Osteocyte (in vitro differentiated cells): Measurements from ENCODE around the gene RBP3. TPM values are rescaled to one million over a fixed set of nuclear protein-coding genes. Genes with fewer than 3 reads are reported as not detected.

Experiments
- DNase-seq: peaks from one replicate; pipeline ENCODE4 v3.0.0; 2021; ENCODE audit warnings: mixed read lengths; ENCODE audit not compliant: unreplicated experiment; ENCODE audit errors: extremely low spot score
- H3K27ac Mint-ChIP-seq: one replicate; pipeline ENCODE4 v1.8.0; 2021; ENCODE audit warnings: mild to moderate bottlenecking, mixed read lengths; ENCODE audit not compliant: unreplicated experiment
- H3K27me3 Mint-ChIP-seq: one replicate; pipeline ENCODE4 v1.8.0; 2021; ENCODE audit warnings: mixed read lengths; ENCODE audit not compliant: unreplicated experiment
- H3K36me3 Mint-ChIP-seq: one replicate; pipeline ENCODE4 v1.8.0; 2021; ENCODE audit warnings: mixed read lengths; ENCODE audit not compliant: unreplicated experiment
- H3K4me1 Mint-ChIP-seq: one replicate; pipeline ENCODE4 v1.8.0; 2021; ENCODE audit warnings: mixed read lengths; ENCODE audit not compliant: unreplicated experiment
- H3K4me3 Mint-ChIP-seq: one replicate; pipeline ENCODE4 v1.8.0; 2021; ENCODE audit warnings: mild to moderate bottlenecking, moderate library complexity, mixed read lengths; ENCODE audit not compliant: unreplicated experiment
- H3K9me3 Mint-ChIP-seq: one replicate; pipeline ENCODE4 v1.8.0; 2021; ENCODE audit warnings: mixed read lengths; ENCODE audit not compliant: unreplicated experiment
- CTCF ChIP-seq: fragments of 200-600 bp; sonication (generic); IDR thresholded peaks from 2 replicates; pipeline ENCODE4 v1.5.0; 2021; ENCODE audit warnings: antibody characterized with exemption, mild to moderate bottlenecking, moderate library complexity
- total RNA-seq: library from RNA; stranded (reverse); gene quantifications from 2 replicates; pipeline ENCODE4 v1.2.1, GENCODE V29; 2021

RBP3 gene
- total RNA-seq, 1 donor from 2014 or later, result not detected

GRCh38 chr10:47340608-47341170, 7.5 kb upstream of the RBP3 start:
- Mint-ChIP-seq H3K9me3 (no peaks in the 10 kb centered on the region), H3K4me3 (no peak overlapping the region), H3K27ac (no peak overlapping the region), H3K27me3 (peaks cover 65% of the 10 kb centered on the region), H3K4me1 (no peaks in the 10 kb centered on the region), H3K36me3 (no peaks in the 10 kb centered on the region)
- DNase-seq, result no peak
- peak; percentile 94 for TF ChIP-seq CTCF

- Mint-ChIP-seq H3K4me3 (no peak overlapping the region), H3K36me3 (no peaks in the 10 kb centered on the region), H3K27ac (no peak overlapping the region), H3K27me3 (peaks cover 43% of the 10 kb centered on the region), H3K4me1 (no peaks in the 10 kb centered on the region), H3K9me3 (no peaks in the 10 kb centered on the region)
- TF ChIP-seq CTCF, result no peak
- DNase-seq, result no peak
These were observed 2.9 kb upstream of the RBP3 start for GRCh38 chr10:47344996-47345870.

- H3K4me1 Mint-ChIP-seq, result no peaks in the 10 kb centered on the region
- no peak overlapping the region for H3K27ac Mint-ChIP-seq
- no peak for DNase-seq
- H3K9me3 Mint-ChIP-seq, result no peaks in the 10 kb centered on the region
- peaks cover 31% of the 10 kb centered on the region for H3K27me3 Mint-ChIP-seq
- no peak overlapping the region for H3K4me3 Mint-ChIP-seq
- H3K36me3 Mint-ChIP-seq, result no peaks in the 10 kb centered on the region
- TF ChIP-seq CTCF, result no peak
These were observed 1.4 kb upstream of the RBP3 start for GRCh38 chr10:47346581-47347302.

- Mint-ChIP-seq H3K27ac (no peak overlapping the region), H3K27me3 (peaks cover 27% of the 10 kb centered on the region), H3K4me1 (no peaks in the 10 kb centered on the region), H3K36me3 (no peaks in the 10 kb centered on the region), H3K9me3 (no peaks in the 10 kb centered on the region), H3K4me3 (no peak overlapping the region)
- TF ChIP-seq CTCF, result no peak
- no peak for DNase-seq
These were observed 874 bp upstream of the RBP3 start for GRCh38 chr10:47347303-47347675.
